ENCODE results near the gene MGAT5.

GRCh38 chr2:134401081-134401497 is 147.2 kb downstream of the MGAT5 start:
- no peak for TF ChIP-seq CREB5 (CRISPR knock-in tag; IDR thresholded peaks at IDR 0.05; ENCODE audit: low read depth)
- TF ChIP-seq ZFP30 (CRISPR knock-in tag; IDR thresholded peaks at IDR 0.05): no peak
- no peak for TF ChIP-seq PATZ1 (CRISPR knock-in tag; IDR thresholded peaks at IDR 0.05; ENCODE audit: borderline replicate concordance)
- TF ChIP-seq CSRNP3 (CRISPR knock-in tag; IDR thresholded peaks at IDR 0.05): no peak
- TF ChIP-seq ZFP3 (CRISPR knock-in tag; IDR thresholded peaks at IDR 0.05): no peak
- no peak for TF ChIP-seq ZNF70 (CRISPR knock-in tag; IDR thresholded peaks at IDR 0.05)
- TF ChIP-seq BACH2 (CRISPR knock-in tag; IDR thresholded peaks at IDR 0.05; ENCODE audit: borderline replicate concordance): no peak
